ENCODE results near the gene TMOD1. TPM values are rescaled to one million over a fixed set of nuclear protein-coding genes. Genes with fewer than 3 reads are reported as not detected.
"Not testable (repeated sequence)": the region's sequence is repeated elsewhere in the genome, so short reads cannot be mapped to it uniquely, and the experiment has no call there.

Gene TMOD1
- total and polyA plus RNA-seq, 3 donors from 2014 or later: 3.9 to 7.8 (median 3.9) TPM

DNA sequence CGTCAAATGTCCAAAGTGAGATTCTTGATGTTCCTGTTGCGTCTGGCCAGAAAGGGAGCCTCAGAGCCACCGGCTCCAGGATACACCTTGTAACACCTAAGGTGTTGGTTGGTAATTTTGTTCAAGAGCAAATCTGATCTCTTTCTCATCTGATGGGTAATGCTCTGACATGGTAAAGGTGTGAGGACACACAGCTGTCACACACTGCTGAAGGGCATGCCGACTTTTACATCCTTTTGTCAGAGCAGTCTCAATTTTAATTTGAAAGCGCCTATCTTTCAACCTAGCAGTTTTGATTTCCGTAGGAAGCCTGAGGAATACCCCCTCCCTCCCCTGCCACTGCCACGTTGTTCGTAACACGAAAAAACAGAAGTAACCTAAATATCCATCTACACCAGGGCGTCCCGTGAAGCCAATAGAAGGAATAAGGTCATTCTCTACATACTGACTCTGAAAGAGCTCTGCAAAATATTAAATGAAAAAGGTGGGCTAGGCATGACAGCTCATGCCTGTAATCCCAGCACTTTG is 74.3 kb downstream of the TMOD1 start:
- no peak overlapping the region for H3K27ac ChIP-seq
- no peaks in the 10 kb centered on the region for H3K36me3 ChIP-seq (ENCODE audit: low read depth, missing control alignments)
- no peaks in the 10 kb centered on the region for H3K27me3 ChIP-seq
- intact Hi-C loops (cut with DNase I; ENCODE audit: low total_unique reads): loop anchor here (10.0 kb wide), 1 partner anchor 59 kb away; the partner anchor contains the start of genes NCBP1 and TSTD2
- 57 to 69% methylated on average over 11 of the region's 11 CpGs for WGBS, 2 donors
- H3K4me3 ChIP-seq: peak overlapping the region in 1 of 2 donors; percentile 50
- TF ChIP-seq POLR2A (IDR thresholded peaks at IDR 0.05) (no peak), CTCF (IDR thresholded peaks at IDR 0.05) (no peak)
- DNase-seq: no peak
- no peaks in the 10 kb centered on the region for H3K9me3 ChIP-seq
- H3K4me1 ChIP-seq: no peaks in the 10 kb centered on the region

- no peaks in the 10 kb centered on the region for H3K9me3 ChIP-seq
- no peaks in the 10 kb centered on the region for H3K27me3 ChIP-seq
- no peaks in the 10 kb centered on the region for H3K36me3 ChIP-seq (ENCODE audit: low read depth, missing control alignments)
- intact Hi-C loops (cut with DNase I; ENCODE audit: low total_unique reads): loop anchor here (10.0 kb wide), 1 partner anchor 58 kb away; the partner anchor contains the start of genes NCBP1 and TSTD2
- no peak for DNase-seq
- H3K4me3 ChIP-seq: no peak overlapping the region
- WGBS, 2 donors: 80 to 90% methylated on average over 5 of the region's 5 CpGs
- no peak for TF ChIP-seq CTCF (IDR thresholded peaks at IDR 0.05)
- no peak for TF ChIP-seq POLR2A (IDR thresholded peaks at IDR 0.05)
- no peaks in the 10 kb centered on the region for H3K4me1 ChIP-seq
- no peak overlapping the region for H3K27ac ChIP-seq
Observed at GRCh38 chr9:97577051-97577450, 75.6 kb downstream of the TMOD1 start.

DNA sequence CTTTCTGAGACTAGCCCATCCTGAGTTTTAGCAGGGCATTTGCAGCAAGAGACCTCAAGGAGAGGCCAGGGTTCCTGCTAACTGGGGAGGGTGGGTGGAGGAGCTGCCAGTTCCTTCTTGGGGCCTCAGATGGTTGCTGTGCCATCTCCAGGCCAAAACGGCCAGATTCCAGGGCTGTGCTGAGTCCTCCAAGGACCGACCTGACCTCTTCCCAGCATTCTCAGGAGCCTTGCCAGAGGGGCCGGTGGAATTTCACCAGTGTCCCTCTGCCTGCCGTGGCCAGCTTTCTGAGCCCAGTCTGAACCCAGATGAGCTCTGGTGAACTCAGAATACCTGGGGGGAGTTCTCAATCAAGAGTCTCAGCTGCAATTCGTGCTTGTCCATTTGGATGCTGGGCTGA is 77.4 kb downstream of the TMOD1 start:
- Histone ChIP-seq H3K4me1 (no peaks in the 10 kb centered on the region), H3K27ac (no peak overlapping the region), H3K4me3 (no peak overlapping the region), H3K36me3 (ENCODE audit: low read depth, missing control alignments) (no peaks in the 10 kb centered on the region), H3K9me3 (no peaks in the 10 kb centered on the region), H3K27me3 (no peaks in the 10 kb centered on the region)
- intact Hi-C loops (cut with DNase I; ENCODE audit: low total_unique reads): loop anchor here (10.0 kb wide), 1 partner anchor 56 kb away; the partner anchor contains the start of genes NCBP1 and TSTD2
- DNase-seq: no peak
- TF ChIP-seq POLR2A (IDR thresholded peaks at IDR 0.05): no peak
- TF ChIP-seq CTCF (IDR thresholded peaks at IDR 0.05): no peak
- WGBS, 2 donors: 63 to 75% methylated on average over 1 to 5 of the region's 5 CpGs

DNA sequence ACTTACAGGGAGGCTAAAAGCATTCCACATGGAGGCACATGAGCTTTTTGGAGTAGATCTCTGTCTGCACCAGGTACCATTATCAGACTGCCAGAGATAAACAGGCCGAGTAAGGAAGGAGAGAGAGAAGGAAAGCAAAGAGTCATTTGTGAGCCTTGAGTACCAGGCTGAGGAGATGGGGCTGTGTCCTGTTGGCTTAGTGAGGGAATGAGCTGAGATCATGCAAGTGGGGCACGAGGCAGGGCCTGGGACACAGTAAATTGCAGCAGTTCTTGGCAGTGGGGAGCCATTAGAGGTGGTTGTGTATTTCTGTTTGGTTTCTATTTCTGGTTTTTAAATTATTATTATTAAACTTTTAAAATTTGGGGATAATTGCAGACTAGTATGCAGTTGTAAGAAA is 78.4 kb downstream of the TMOD1 start:
- no peaks in the 10 kb centered on the region for H3K36me3 ChIP-seq (ENCODE audit: low read depth, missing control alignments)
- H3K27me3 ChIP-seq: no peaks in the 10 kb centered on the region
- WGBS, 2 donors: 70 to 74% methylated on average over 2 of the region's 2 CpGs
- TF ChIP-seq CTCF (IDR thresholded peaks at IDR 0.05) (no peak), POLR2A (IDR thresholded peaks at IDR 0.05) (no peak)
- intact Hi-C loops (cut with DNase I; ENCODE audit: low total_unique reads): loop anchor here (10.0 kb wide), 1 partner anchor 55 kb away; the partner anchor contains the start of genes NCBP1 and TSTD2
- H3K4me1 ChIP-seq: no peaks in the 10 kb centered on the region
- DNase-seq: no peak
- no peaks in the 10 kb centered on the region for H3K9me3 ChIP-seq
- no peak overlapping the region for H3K27ac ChIP-seq
- no peak overlapping the region for H3K4me3 ChIP-seq

GRCh38 chr9:97581590-97581989 is 80.1 kb downstream of the TMOD1 start:
- WGBS, 2 donors: no CpG with 5 or more reads among the region's 3 CpGs

GRCh38 chr9:97584778-97585177 is 83.3 kb downstream of the TMOD1 start:
- H3K4me3 ChIP-seq; H3K36me3 ChIP-seq (ENCODE audit: low read depth, missing control alignments); H3K27ac ChIP-seq; H3K4me1 ChIP-seq; H3K27me3 ChIP-seq; intact Hi-C loops (cut with DNase I; ENCODE audit: low total_unique reads); DNase-seq; H3K9me3 ChIP-seq: not testable (repeated sequence)
- WGBS, 2 donors: no CpG with 5 or more reads among the region's 2 CpGs

More at GRCh38 chr9:97581590-97581989, 80.1 kb downstream of the TMOD1 start:
- H3K27me3 ChIP-seq; DNase-seq; H3K4me1 ChIP-seq; H3K9me3 ChIP-seq; H3K27ac ChIP-seq; H3K4me3 ChIP-seq; H3K36me3 ChIP-seq (ENCODE audit: low read depth, missing control alignments); intact Hi-C loops (cut with DNase I; ENCODE audit: low total_unique reads): not testable (repeated sequence)

- intact Hi-C loops (cut with DNase I; ENCODE audit: low total_unique reads): not testable (repeated sequence)
Observed at GRCh38 chr9:97586909-97587308, 85.4 kb downstream of the TMOD1 start.

More at GRCh38 chr9:97586909-97587308, 85.4 kb downstream of the TMOD1 start:
- H3K36me3 ChIP-seq (ENCODE audit: low read depth, missing control alignments); H3K4me1 ChIP-seq; DNase-seq; H3K4me3 ChIP-seq; H3K27me3 ChIP-seq; H3K9me3 ChIP-seq; H3K27ac ChIP-seq: not testable (repeated sequence)
- 76 to 87% methylated on average over 6 to 7 of the region's 7 CpGs for WGBS, 2 donors

Measured in testis (tissue), 3 donors.